ENCODE data around the gene SFTA2.
"Not testable (repeated sequence)": the region's sequence is repeated elsewhere in the genome, so short reads cannot be mapped to it uniquely, and the experiment has no call there.

The SFTA2 gene

GRCh38 chr6:30942338-30943060 lies 10.5 kb upstream of the SFTA2 start:
- DNase-seq, result peak; percentile 46

DNA sequence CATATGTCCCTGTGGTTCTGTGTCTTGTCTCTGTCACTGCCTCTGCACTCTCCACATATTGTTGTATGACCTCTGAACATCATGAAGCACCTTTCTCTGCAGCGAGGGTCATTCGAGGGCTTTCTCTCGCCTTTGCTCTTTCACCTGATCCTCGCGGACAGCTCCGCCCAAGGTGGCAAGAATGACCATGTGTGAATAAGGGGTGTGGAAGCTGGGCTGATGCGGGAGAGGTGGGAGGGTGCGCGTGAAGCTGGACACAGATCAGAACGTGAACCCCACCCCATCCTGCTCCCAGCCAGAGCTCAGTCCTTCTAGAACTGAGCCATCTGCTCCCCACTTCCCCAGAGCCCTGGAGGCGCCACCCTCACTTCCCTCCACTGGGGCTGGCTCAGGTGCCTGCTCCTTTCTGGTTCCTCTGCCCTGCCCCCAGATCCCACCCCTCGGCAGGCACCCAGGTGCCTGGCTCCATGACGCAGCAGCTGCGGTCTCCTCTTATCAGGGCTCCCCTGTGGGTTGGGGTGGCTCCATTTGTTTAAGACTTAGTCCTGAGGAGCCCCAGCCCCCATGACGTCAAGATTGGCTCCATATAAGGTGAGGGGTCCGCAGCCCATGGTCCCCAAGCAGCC lies 8.5 kb upstream of the SFTA2 start, which contains the start of gene MUCL3:
Gene MUCL3, plus strand, starts transcription at position 613 of the 626 bp plus-strand sequence. CDS start 27 bp downstream, outside the sequence.
- no peak for DNase-seq

- DNase-seq, result no peak
Observed at GRCh38 chr6:30939473-30939872, 7.5 kb upstream of the SFTA2 start.

- DNase-seq, result no peak
Observed at GRCh38 chr6:30938730-30939129, 6.8 kb upstream of the SFTA2 start.

GRCh38 chr6:30937265-30937664 lies 5.3 kb upstream of the SFTA2 start:
- DNase-seq, result no peak

DNA sequence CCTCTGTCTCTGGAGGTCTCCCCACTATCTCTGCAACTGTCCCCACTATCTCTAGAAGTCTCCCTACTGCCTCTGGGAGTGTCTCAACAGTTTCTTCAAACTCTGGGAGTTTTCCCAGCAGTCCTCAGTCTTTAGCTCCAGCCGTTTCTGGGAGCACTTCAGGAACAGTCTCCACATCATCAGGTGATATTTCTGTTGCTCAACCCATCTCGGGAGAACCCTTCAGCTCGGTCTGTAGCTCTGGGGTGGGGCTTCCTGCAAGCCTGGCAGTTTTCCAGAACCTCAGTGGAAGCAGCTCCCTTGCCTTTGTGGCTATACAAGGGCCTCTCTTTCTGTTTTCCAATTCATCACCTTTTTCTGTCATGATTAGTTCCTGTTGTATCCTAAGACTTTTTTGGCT lies 3.0 kb upstream of the SFTA2 start:
- DNase-seq, result no peak

DNA sequence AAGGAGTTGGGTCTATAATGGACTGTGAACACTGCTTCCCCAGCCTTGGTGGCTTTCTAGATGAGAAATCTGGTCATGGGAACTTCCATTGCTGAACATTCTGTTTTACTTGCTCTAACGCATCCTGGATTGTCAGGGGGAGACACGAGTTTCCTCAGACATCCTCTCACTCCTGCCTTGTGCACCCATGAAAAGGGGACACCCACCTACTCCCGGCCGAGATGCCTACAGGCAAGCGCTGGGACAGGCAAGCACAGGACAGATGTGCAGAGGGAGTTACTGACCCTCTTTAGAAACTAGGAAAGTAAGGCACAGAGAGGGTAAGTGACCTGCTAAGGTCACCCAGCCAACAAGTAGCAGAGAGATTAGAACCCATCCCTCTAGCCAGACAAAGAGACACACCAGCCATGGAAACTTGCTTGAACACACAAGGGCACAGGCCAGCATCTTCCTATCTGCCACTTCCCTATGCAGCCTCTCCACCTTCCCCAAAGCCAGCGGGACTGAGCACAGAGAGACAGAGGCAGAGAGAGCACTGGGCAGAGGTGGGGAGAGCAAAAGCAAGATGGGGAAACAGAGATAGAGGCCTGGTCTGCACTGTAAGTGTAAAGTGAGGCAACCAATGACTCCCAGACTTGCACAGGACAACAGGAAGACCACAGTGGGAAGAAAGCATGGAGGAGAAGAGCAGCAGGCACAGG lies 845 bp upstream of the SFTA2 start:
- DNase-seq, result no peak

DNA sequence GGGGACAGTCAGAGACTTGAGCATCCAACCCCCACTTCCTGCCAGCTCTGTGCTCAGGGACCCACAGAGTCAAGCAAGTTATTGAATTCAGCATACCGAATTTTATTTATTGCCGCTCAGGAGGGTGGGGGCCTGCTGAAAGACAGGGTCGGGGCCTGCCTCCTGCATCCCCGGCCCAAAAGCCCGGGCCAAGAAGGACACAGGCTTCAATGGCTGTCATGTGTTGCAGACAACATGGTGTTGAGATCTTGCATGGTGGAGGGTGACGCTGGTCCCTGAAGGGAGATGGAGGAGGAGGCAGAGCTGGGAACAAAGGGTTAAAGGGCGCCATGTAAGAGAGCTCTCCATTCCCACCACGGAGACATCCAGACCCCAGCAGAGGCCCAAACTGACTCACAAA lies 698 bp downstream of the SFTA2 start:
- DNase-seq, result no peak

DNA sequence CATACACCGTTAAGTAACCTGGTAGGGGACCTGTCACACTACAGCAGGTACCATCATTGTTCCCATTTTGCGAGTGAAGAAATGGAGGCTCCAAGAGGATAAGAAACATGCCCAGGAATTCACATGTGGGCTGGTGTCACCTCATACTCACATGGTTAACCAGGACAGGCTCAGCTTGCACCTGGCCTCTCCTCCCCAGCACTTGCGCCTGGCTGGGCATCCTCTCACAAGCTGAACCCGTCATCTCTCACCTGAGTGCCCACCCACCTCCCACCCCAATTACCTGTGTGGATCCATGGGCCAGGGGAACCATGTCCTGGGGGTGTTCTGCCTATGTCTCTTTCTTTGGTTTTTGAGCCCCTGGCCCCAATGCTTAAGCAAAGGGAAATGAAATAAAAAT lies 1.5 kb downstream of the SFTA2 start:
- DNase-seq, result no peak

- no peak for DNase-seq
Observed at GRCh38 chr6:30928677-30929076, 3.3 kb downstream of the SFTA2 start.

GRCh38 chr6:30927080-30927479 lies 4.9 kb downstream of the SFTA2 start:
- not testable (repeated sequence) for DNase-seq

GRCh38 chr6:30926644-30927043 lies 5.3 kb downstream of the SFTA2 start:
- no peak for DNase-seq

DNA sequence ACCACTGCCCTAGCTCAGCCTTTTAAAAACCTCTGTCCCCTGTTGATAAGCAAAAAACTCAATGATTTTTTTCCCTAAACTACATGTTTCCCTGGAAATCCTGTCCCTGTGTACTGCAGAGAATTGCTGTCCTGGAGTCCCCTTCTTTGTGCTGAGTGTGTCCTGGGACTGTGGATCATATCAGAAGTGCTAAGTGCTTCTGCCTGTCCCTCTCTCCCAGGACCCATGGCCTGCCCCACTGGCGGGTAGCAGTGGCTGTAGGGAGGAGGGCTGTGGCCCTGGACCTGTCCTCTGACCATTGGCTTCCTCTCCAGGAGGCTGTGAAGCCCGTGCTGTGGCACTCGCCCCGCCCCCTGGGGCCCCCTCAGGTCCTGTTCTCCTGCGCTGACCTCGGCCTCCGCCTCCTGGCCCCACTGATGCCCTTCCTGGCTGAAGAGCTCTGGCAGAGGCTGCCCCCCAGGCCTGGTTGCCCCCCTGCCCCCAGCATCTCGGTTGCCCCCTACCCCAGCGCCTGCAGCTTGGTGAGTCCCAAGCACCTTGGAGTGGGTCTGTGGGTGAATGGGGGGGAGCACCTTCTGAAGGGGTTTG lies 7.8 kb downstream of the SFTA2 start:
- DNase-seq, result not testable (repeated sequence)

- no peak for DNase-seq
Observed at GRCh38 chr6:30922447-30922852, 9.5 kb downstream of the SFTA2 start.

- no peak for DNase-seq
Observed at GRCh38 chr6:30918670-30919069, 13.3 kb downstream of the SFTA2 start.

- no peak for DNase-seq
Observed at GRCh38 chr6:30917487-30917886, 14.5 kb downstream of the SFTA2 start.

- no peak for DNase-seq
Observed at GRCh38 chr6:30917041-30917440, 14.9 kb downstream of the SFTA2 start.

DNA sequence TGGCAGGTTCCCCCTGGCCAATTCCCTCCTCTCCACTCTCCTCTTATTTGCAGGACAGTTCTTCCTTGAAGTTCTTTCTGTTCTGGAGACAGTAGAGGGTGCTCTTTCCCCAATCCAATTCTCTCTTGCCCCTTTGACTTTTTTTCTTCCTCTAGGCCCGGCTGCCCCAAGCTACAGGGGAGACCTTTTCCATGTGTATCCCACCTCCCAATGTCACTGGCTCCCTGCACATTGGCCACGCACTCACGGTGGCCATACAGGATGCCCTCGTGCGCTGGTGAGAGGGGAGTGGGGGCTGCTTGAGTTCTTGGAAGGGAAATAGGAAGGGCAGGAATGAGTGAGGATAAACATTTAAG lies 16.4 kb downstream of the SFTA2 start:
- peak; percentile 56 for DNase-seq

DNA sequence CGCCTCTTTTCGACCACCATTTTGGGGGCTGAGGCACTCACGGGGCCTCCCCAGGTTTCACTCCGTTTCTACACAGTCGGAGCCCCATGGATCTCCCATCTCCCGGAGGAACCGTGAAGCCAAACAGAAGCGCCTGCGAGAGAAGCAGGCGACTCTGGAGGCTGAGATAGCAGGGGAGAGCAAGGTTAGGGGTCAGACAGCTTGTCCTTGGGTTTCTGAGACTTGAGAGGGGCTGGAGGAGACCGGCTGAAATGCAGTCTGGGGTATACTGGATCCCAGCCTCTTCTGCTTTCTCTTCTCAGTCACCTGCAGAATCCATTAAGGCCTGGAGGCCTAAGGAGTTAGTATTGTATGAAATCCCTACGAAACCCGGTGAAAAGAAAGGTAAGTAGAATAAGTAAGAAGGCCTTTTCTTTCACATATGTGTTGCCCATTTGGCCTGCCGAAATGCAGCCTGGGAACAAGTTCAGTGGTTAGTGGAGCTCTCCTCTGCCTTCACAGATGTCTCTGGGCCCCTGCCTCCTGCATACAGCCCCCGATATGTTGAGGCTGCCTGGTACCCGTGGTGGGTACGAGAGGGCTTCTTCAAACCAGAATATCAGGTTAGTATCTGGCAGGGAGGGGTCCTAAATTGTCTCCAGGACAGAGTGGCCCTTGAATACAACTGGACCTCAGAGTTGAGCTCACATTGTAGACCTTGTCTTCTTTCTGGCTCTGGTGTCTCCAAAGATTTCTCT lies 16.9 kb downstream of the SFTA2 start:
- DNase-seq, result no peak

DNA sequence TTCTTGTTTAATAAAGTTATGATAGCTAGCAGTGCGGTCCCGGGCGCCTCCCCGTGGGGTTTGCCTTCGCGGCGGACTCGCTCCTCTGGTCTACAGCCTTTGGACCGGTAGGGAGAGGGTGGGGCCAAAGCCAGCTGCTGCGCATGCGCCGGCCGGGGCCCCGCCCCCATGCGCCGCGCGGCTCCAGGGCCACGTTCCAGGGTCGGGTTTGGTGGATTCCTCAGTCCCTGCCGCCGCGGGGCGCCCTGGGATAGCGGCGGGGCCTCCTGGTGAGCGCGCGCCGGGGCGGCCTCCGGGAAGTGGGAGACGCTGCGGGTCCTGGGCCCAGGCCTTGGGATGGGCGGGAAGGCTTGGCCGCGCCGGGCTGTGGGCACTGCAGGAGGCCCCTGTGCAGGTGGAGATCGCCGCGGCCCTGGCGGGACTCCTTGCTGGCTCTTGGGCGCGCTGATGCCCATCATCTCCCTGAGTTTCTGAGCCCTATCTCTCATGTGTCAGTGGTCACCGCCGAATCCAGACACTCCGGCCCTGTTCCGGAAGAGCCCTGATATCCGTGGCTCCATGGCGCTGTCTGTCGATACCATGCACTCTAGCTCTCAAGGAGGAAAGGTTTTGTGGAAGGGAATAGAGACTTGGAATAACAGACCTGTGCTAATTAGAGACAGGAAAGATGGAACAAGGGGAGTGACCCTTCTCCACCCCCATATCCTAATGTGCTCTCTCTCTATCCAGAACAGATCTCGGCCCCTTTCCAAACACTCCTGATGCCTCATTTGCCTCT lies 17.7 kb downstream of the SFTA2 start, which contains the start of gene VARS2:
Gene VARS2, plus strand, starts transcription at position 163 of the 778 bp plus-strand sequence. Its CDS starts 599 bp downstream, at position 762.
- peak; percentile 76 for DNase-seq

- DNase-seq, result no peak
Observed at GRCh38 chr6:30913721-30914075, 18.3 kb downstream of the SFTA2 start.
